GM19452 (cell line): ENCODE data around the gene TSPAN18.

ENCODE experiments used
- ATAC-seq: cut with Tn5 transposase; IDR thresholded peaks from one replicate; pipeline ENCODE4 v1.9.1; 2021; ENCODE audit not compliant: unreplicated experiment

Gene TSPAN18

DNA sequence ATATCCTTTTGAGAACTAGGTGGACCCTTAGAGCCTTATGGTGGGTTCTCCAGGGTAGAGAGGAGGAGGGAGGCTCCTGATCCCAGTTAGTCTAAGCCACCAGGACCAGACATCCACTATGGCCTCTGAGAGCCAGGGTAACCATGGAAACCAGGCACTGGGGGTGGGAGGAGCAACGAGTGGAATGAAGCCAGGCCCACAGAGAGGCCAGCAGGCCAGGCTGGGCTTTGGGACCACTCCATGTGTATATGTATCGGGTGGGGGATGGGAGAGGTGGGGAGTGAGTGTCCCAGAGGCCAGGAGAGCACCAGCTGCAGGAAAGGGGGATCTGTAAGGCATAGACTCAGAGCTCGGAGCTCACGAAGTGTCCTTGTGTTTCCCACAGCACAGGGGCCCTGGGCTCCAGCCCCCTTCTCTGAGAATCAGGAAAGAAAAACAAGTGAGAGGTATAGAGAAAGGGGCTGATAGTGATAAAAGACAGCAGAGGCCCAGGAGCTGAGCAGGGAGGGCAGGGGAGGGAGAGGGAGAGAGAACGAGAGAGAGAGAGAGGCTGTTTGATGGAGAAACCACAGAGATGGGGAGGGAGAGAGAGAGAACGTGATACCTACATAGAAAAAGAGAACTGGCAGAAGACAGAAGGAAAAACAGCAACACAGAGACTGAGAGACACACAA, 15.5 kb upstream of the TSPAN18 start:
- ATAC-seq, result no peak

DNA sequence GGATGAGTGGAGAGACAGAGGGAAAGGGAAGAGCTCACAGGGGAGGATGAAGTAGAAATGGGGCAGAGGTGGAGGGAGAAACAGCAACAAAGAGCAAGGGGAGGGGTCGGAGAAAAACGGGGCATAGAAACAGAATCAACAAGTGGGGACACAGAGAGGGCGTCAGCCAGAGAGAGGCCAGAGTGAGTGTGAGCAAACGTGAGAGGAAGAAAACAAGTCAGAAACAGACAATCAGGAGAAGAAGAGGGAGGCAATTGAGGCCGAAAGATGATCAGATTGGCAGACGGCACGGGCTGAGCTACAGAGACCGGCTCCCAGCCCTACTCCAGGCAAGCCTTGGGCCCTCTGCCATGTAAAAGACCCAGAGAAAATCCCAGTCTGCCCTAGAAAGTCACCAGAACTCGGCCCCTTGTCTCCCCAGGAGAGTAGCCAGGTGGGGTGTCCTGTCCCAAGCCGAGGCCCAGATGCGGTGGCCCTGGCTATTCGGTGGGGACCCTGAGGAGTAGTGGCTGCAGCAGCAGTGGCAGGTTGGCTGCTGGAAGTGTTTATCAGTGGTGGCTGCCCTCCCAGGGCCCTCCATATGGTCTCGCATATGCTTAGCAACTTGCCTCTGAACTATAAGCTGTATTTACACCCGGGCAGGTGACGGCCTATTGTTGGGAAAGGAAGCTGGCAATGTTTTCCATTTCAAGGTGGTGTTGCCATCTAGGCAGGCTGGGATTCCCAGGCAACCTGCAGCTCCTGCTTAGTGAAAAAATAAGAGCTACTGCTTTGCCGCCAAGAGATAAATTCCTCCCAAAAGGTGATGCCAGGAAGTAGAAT, 14.8 kb upstream of the TSPAN18 start:
- ATAC-seq, result no peak

DNA sequence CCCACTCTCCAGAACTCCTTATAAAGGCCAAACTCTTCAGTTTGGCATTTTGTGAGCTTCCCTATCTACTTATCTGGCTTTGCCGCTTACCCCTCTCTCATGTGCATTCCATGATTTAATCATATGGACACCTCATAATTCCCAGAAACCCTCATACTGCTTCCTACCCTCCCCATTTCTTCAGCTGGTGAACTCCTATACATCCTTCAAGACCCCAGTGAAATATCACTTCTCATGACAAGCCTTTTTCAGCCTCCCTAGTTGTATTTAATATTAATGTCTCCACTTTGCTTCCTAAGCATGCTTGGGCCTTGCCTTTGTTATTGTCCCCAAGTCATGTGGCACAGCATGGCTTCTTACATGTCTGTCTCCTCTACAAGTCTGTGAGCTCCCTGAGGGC, 13.7 kb upstream of the TSPAN18 start:
- ATAC-seq, result no peak

DNA sequence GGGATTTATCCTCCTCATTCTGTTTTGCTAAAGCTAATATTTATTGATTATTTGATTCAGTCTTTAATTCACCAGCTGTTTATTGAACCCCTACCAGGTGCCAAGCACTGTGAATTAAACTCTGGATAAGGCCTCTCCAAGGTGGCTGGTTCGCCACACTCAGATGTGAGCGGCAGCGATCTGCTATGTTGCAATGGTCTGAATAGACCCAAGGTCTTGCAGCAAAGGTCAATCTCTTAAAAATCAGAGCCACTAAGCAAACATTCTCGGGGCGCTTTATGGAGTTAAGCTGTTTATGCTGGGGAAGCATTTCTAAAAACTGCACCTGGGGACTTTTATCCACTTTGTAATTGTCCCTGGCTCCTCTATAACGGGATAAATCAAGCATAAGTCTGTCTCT, 10.5 kb upstream of the TSPAN18 start:
- no peak for ATAC-seq

DNA sequence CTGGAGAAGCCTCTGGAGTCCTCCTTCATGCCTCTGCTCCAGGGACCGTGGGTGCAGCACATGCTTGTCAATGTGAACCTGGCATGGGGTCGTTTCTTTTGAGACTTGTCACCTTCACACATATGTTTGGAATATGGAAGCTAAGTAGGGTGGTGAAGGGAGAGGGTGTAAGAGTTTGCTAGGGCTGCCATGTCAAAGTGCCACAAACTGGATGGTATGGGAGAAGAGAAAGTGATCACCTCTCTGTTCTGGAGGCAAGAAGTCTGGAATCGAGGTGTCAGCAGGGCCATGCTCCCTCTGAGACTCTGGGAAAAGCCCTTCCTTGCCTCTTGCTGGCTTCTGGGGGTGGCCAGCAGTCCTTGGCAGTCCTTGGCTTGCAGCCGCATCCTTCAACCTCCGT, 8.7 kb upstream of the TSPAN18 start:
- ATAC-seq, result no peak

DNA sequence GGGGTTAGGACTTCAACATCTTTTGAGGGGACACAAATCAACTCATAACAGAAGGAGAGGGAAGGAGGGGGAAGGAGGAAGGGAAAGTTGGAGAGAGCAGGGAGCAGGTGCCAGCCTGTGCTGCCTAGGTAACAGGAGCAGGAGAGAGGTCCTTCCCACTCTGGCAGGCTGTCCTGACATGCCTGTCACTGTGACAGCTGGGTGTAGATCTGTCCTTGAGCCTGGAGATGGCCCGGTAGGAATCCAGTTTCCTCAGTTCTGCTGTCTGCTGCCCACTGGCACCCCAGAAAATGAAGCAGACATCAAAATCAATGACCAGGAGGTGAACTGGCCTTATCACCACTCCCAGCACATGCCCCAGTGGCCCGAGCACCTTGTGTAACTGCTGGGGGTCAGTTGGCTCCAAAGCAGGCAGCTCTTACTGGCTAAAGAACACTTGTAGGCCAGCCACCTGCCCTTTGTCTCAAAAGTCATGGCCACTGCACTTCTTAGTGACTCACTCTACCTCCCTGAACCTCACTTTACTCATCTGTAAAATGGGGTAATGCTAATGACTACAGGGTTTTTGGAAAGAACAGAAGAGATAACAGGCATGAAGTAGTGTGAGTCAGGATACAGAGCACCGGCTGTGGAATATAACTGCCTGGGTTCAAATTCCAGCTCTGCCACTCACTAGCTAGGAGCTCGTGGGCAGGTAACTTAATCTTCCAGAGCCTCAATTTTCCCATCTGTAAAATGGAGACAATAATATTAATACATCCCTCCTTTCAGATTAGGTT, 8.0 kb upstream of the TSPAN18 start:
- ATAC-seq, result no peak

DNA sequence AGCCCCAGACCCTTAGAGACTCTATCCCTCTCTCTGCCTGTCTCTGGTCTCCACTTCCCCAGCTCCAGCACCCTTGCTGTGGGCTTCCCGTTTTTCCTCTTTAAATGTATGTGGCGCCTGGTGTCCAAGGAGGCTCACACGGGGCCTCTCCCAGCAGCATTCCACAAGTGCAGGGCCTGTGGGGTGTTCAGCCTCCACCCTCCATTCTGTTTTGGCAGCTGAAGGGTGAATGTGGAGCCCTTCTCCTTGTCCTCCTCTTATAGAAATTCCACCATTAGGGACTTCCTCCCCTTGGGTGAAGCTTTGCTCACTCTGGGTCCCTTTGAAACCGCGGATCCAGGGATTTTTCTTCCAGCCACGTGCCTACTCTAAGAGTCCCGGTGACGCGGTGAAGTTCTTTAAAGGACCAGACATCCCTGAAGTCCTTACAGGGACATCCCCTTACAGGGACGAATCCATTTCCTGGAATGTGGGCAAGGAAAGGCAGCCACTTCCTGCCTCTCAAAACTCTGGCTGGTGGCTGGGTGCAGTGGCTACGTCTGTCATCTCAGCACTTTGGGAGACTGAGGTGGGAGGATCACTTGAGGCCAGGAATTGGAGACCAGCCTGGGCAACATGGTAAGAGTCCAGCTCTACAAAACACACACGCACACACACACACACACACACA, 1.6 kb upstream of the TSPAN18 start:
- ATAC-seq, result no peak

DNA sequence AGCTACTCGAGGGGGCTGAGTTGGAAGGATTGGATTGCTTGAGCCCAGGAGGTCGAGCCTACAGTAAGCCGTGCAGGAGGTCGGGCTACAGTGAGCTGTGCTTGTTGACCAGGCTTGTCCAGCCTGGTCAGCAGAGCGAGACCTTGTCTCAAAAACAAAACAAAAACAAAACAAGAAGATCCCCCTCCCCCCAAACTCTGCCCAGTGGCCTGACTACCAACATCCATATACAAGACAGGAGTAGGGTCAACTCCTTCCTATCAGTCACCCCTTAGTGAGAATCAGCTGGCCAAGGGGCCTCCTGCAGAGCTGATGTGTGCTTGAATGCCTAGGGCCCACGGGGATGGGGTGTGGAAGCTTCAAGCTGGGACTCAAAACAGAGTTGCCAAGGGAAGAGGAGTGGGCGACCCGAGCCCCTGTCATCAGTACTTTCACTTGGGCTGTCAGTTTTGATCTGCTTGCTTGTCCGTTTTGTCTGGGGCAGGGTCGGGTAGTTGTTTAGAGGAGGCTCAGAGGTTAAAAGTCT, 942 bp upstream of the TSPAN18 start:
- ATAC-seq, result no peak

DNA sequence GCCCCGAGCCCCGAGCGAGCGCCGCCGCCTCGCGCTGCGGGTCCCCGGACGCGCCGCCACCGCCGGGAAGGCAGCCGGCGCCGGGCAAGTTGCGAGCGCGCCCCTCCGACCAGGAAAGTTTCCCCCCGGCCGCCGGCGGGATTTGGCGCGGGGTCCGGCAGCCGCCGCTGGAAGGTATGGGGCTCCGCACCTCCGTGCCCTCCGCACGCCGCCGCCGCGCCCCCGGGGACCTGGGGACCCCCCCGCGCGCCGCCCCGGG, 281 bp downstream of the TSPAN18 start:
- ATAC-seq, result no peak

DNA sequence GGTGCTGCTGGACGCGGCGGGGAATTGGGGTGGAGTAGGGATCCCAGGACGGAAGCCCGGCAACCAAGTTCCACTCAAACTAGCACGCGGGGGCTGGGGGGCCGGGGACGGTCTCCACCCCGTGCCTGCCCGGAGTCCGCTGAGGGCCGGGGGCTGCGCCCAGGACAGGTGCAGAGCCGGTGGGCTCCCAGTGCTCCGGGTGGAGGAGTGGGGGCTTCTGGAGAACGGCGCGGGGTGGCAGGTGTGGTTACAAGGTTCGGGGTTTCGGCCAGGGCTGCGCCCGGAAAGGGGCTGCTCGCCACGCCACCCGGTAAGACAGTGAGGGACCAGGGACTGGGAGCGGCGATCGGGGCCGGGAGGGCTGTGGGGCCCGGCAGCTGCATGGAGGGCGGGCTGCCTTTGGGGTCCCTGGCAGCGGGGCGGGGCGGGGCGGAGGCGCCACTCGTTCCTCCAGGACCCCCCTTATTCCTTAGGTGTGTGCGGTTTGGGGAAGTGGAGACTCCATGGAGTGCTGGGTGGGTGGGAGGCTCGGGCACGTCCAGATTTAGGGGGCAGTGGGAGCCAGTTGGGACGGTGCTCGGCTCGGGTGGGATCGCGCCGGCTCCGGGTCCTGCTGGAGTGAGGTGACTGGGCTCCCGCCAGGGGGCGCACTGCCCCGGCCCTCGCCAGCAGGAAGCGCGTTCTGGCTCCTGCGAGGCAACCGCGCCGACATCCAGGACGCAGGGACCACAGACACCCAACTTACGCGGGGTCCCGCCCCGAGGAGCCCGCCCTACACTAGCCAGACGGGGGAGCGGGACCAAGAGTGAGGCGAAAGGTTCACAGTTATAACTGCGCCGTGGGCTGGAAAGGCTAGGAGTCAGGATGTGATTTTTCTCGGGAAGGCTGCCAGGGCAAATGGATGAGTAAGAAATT, 868 bp downstream of the TSPAN18 start:
- no peak for ATAC-seq

DNA sequence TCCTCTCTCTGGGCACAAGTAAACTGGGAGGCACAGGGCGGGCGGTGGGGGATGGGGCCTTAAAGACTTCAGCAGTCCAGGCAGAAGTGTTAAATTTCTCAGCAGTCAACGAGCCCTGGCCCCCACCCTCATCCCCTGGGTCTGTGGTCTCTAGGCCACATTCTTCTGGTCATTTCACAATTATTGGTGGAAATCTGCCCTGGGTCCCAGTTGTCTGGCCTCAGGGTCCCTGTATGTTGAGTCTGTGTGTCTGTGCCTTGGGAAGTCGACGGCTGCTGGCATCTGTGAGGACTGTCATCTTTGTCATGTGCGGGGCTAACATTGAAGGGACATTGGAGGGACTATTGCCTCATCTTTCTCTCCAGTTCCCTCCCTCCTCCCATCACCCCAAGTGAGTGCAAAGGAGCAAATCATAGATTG, 1.7 kb downstream of the TSPAN18 start:
- ATAC-seq, result no peak

DNA sequence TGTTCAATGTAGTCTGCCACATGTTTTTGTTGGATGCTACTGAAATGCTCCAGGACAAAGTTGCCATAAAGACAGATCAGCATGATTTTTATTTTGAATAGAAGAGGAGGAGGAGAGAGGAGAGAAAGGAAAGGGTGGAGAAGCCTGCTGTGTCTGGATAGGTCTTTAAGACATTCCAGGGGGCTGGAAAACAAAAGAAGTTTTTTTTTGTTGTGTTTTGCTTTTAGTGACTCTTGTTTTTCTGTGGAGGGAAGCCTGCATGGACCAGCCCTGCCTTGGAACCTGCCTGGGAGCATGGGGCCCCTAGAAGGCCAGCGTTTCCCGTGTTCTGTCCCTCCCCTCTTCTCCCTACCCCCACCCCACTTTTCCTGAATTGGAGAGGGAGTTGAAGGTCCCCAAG, 2.3 kb downstream of the TSPAN18 start:
- ATAC-seq, result no peak

DNA sequence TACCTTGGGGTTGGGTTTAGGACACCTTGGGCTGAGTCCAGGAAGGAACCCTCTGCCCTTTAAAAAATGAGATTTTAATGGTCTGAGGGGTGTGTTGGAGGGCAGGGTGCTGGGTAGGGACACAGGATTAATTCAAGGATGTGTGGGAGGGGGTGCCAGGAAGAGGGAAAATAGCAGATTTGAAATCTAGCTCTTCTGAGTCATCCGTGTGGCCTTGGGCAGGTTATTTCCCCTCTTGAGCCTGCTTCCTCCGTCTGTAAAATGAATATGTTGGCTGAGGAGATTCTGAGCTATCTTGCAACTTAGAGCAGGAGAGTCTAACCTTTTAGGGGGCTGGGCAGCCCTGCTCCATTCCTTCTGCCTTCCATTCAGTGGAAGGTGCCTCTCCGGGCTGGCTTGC, 3.0 kb downstream of the TSPAN18 start:
- no peak for ATAC-seq

DNA sequence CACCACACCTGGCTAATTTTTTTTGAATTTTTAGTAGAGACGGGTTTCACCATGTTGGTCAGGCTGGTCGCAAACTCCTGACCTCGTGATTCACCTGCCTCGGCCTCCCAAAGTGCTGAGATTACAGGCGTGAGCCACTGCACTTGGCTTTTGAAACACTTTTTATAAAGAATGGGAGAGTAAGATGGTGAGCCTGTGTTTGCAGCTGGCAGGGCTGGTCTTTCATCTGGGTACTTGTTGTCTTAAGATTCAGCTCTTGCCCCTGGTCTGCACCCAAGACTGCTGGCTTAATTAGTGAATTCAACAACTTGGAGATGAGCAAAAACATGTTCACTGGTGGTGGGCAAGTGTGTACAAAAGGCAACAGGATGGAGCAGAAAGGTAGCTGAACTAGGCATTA, 4.0 kb downstream of the TSPAN18 start:
- ATAC-seq, result no peak

DNA sequence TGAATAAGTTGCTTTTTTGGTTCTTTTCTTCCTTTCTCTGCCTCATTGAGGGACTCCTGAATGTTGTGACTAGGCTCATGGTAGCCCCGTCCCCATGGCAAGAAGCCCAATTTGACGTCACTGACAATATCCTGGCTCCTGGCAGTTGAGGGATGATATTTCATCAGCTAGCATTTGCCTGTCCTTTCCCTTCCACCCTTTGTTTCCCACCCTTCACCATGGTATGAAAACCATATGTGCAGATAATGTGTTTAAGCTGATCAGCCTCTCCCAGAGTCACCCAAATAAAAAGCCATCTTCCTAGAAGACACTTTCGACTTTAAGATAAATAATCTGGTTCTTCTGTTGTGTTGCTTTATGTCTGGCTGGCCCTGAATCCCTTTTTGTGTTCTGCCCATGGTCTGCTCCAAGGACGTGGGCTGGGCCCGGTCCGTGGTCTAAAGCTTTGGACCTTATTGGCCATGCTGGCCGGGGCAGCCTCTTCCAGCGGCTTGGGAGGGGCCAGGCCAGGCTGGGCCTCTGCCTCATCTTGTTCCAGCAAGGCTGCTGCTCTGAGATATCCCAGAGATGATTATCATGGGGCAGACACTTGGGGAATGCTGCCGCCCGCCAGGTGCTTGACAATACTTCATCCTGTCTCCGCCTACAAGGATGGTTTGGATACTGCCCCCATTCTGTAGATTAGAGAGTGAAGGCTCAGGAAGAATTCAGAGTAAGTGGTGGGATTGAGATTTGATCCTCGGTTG, 5.1 kb downstream of the TSPAN18 start:
- no peak for ATAC-seq

DNA sequence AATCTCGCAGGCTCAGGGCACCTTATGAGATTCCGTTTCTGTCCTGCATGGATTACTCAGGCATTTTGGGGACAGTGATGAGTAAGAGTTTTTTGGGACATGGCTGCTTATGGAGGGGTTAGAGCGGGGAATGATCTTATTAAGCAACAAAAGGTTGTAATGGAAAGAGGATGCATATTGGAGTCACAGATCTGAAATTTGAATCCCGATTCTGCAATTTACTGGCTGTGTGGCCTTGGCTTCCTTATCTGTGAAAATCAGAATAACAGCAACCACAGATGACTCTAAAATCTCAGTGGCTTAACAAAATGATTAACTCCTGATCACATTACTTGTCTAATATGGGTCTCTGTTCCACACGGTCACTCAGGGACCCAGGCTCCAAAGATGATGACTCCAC, 5.8 kb downstream of the TSPAN18 start:
- ATAC-seq, result no peak

DNA sequence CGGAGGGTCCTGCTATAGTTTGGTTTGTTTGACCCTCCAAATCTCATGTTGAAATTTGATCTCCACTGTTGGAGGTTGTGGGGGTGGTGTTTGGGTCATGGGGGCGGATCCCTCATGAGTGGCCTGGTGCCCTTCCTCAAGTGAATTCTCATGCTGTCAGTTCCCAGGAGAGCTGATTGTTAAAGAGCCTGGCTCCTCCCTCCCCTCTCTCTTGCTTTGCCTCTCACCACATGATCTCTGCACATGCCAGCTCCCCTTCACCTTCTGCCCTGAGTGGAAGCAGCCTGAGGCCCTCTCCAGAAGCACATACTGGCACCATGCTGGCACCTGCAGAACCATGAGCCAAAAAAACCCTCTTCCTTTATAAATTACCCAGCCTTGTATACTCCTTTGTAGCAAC, 7.1 kb downstream of the TSPAN18 start:
- no peak for ATAC-seq

DNA sequence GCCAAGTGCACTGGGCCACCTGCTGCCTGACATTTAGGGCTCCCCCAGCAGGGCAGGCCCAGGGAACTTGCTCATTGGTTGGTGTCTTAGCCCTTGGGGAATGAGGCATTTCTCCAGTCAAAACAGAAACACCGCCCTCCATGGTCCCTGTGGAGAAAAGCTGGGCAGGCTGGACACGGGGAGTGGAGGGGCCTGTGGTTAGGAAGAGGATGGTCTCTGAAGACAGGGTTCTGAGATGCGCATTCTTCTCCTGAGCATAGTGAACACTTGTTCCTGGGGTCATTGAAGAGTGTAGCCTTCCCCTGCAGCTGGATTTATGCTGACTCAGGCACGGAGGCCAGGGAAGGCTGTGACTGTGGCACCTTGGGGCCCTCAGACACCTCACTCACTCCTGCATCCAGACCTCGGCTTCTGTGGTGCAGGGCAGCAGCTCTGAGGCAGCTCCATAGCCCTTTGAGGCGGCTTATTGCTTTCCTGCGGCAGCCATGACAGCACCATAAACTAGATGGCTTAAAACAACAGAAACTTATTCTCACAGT, 8.2 kb downstream of the TSPAN18 start:
- ATAC-seq, result no peak

DNA sequence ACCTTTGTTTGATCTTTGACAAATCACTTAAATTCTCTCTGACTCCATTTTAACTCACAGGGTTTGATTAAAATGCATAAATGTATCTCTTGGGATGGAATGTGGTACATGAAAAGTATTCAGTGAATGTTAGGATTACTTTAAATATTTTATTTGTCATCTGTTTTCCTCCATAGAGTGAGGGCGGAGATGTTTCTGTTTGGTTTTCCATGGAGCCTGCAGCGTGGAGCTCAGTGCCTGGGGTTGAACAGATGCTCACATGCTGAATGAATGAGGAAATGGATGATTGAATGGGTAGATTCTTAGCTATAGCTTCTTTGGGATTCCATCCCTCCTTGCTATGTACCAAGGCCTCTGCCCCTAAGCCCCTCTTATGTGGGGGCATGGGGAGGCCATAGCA, 10.0 kb downstream of the TSPAN18 start:
- ATAC-seq, result no peak
